Aorta (tissue), 5 donors: ENCODE data around the gene CDC42EP5. TPM values are rescaled to one million over a fixed set of nuclear protein-coding genes. Genes with fewer than 3 reads are reported as not detected.
"Not testable (repeated sequence)": the region's sequence is repeated elsewhere in the genome, so short reads cannot be mapped to it uniquely, and the experiment has no call there.

ENCODE experiments used
- ATAC-seq: fragments of 200-7000 bp; cut with Tn5 transposase; one replicate; pipeline ENCODE4 v1.9.1; 2022; ENCODE audit warnings: moderate library complexity; ENCODE audit not compliant: low FRiP score
- DNase-seq, 2 donors: peaks; one replicate each; pipeline ENCODE4 v3.0.0-alpha.2; 2020
- H3K27ac ChIP-seq, 2 donors: one replicate each; pipeline ENCODE4 v1.5.1; 2013; ENCODE audit warnings: low read length in 2 of 2, mild to moderate bottlenecking in 2 of 2, moderate library complexity in 2 of 2, control low read depth in 1 of 2, inconsistent platforms in 1 of 2, low read depth in 1 of 2
- H3K27me3 ChIP-seq, 2 donors: one replicate each; pipeline ENCODE4 v1.6.1; 2013; ENCODE audit warnings: control low read depth in 1 of 2, low read length in 1 of 2, mild to moderate bottlenecking in 1 of 2, moderate library complexity in 1 of 2; ENCODE audit not compliant: insufficient read depth in 2 of 2, control insufficient read depth in 1 of 2
- H3K36me3 ChIP-seq, 2 donors: one replicate each; pipeline ENCODE4 v1.6.1; 2013; ENCODE audit warnings: control low read depth in 1 of 2, low read length in 1 of 2, mild to moderate bottlenecking in 1 of 2; ENCODE audit not compliant: insufficient read depth in 2 of 2, control insufficient read depth in 1 of 2
- H3K4me1 ChIP-seq, 2 donors: one replicate each; pipeline ENCODE4 v1.6.1; 2013; ENCODE audit warnings: low read length in 2 of 2, control low read depth in 1 of 2, mild to moderate bottlenecking in 1 of 2, moderate library complexity in 1 of 2; ENCODE audit not compliant: insufficient read depth in 2 of 2, control insufficient read depth in 1 of 2
- H3K4me3 ChIP-seq, 2 donors: one replicate each; pipeline ENCODE4 v1.5.1; 2013; ENCODE audit warnings: low read length in 2 of 2, control low read depth in 1 of 2, mild to moderate bottlenecking in 1 of 2
- H3K9me3 ChIP-seq: one replicate; pipeline ENCODE4 v1.6.1; 2013; ENCODE audit warnings: mild to moderate bottlenecking, low read length; ENCODE audit not compliant: control insufficient read depth
- WGBS, 2 donors: extraction: QIAGEN DNeasy Blood & Tissue Kit; methylation state at CpG; one replicate each; pipeline ENCODE4 v1.1.7; 2013; 5-methylcytosine and 5-hydroxymethylcytosine counted together
- intact Hi-C, 2 donors: fragments of 100-400 bp; cut with DNase I; formaldehyde crosslinking; loops; one replicate each; pipeline versions ENCODE4 v1.14.2 to v1.15.0; 2022
- polyA plus RNA-seq, 2 donors: library from polyadenylated mRNA; stranded (reverse); fragments of 200-250 nt; gene quantifications; one replicate each; pipeline ENCODE4 v1.2.3, GENCODE V29; 2013
- total RNA-seq, 2 donors: library from RNA; stranded (reverse); fragmentation: NEBNext Ultra II Directional; extraction: Animal tissue kit (Norgen Biotek cat#: 25700); gene quantifications; one replicate each; pipeline ENCODE4 v1.2.1, GENCODE V29; 2021
- donor health status: healthy with polysubstance abuse.
- donor health status: Bipolar disorder and iron deficiency.
- donor health status: DM: no; HTN: no; CAD: no.
- donor health status: DM: no; HTN: no; CAD: no.
- donor health status: DM: yes; HTN: yes; CAD: no.

Gene CDC42EP5
- total and polyA plus RNA-seq, 4 donors: 40.4 to 55.2 (median 48.9) TPM

DNA sequence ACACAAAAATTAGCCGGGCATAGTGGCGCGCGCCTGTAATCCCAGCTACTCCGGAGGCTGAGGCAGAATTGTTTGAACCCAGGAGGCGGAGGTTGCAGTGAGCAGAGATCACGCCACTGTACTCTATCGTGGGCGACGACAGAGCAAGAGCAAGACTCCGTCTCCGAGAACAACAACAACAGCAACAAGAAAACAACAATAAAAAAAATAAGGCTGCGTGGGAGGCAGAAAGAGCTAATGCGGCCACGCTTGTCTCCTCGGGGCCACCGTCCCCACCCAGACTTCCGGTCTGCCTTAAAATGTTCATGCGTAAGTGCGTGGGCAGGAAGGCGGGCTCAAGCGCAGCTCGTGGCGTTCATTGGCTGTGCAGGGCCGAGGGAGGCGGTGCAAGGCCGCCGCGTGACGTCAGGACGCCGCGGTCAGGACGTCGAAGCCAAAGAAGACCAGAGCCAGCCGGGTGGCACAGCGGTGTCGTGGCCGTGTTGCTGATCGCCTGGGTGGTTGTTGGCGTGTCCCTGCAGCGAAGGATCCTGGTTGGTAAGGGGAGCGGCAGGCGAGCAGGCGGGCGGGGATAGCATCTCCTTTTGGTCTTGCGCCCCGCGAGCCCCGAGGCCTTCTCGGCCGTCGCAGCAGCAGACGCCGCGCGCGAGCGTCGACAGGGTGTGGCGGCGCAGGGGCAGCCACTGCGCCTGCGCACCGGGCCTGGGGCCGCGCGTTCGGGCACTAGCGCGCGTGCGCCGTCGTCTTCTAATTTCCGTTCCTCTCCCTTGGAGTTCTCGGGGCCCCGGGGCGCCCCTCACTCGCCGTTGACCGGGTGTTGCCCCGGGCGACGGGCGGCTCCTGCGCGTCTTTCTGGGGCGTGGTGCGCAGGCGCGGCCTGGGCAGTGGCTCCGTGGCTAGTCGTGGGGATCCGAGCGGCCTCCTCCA lies 24.1 kb downstream of the CDC42EP5 start, which contains the start of gene LENG8:
TSS of gene LENG8 (plus strand) at position 426 of the 927 bp plus-strand sequence. CDS start 2,146 bp downstream, outside the sequence.
- peak within 1 kb of the TSS; percentile 25 to 95 for H3K27ac ChIP-seq
- peaks cover 3 to 12% of the 10 kb centered on the region in 2 donors for H3K36me3 ChIP-seq
- no peaks in the 10 kb centered on the region for H3K27me3 ChIP-seq
- peak; percentile 99 for DNase-seq
- peak within 1 kb of the TSS; percentile 70 to 92 for H3K4me3 ChIP-seq
- no peaks in the 10 kb centered on the region for H3K9me3 ChIP-seq
- intact Hi-C loops: loop anchor here in 1 of 2 donors (1.0 to 10.0 kb wide), 2 partner anchors 14 to 584 kb away; partner anchors contain the start of genes LENG9 and MYADM
- WGBS, 2 donors: 0% methylated on average over 79 to 96 of the region's 96 CpGs
- H3K4me1 ChIP-seq: no peaks in the 10 kb centered on the region
- ATAC-seq: peak; percentile 98

DNA sequence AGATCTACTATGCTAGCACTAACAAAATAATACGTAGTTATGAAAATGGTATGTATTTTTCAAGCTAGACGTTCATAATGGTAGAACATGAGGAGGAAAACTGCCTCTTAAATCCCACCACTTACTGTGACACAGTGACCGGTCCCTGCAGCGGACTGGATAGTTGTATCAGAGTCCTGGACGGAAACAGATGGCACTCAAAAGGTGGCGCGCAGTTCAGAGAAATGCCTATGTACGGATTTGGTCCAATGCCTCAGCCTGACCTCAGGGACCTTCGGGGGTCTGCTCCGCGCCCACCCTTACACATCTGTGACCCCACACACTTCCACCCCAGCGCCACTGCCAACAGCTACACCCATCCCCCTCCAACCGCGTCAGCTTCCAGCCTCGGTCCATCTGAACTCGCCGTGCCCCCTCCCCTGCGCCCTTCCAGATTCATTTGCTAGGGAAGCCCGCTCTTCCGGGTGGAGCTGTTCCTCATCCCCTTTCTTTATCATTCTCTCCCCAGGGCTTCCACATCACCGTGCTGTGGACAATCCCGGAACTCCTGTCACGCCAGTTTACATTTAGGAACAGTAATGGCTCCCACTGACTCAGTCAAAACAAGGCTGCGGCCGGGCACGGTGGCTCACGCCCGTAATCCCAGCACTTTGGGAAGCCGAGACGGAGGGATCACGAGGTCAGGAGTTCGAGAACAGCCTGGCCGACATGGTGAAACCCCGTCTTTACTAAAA lies 24.9 kb downstream of the CDC42EP5 start:
- DNase-seq: peak in 1 of 2 donors; percentile 81
- ATAC-seq: peak; percentile 58
- Histone ChIP-seq H3K27me3 (no peaks in the 10 kb centered on the region), H3K4me1 (no peaks in the 10 kb centered on the region), H3K27ac (peak overlapping the region in 1 of 2 donors; percentile 91), H3K4me3 (peak overlapping the region; percentile 53 to 92), H3K9me3 (no peaks in the 10 kb centered on the region), H3K36me3 (peaks cover 0 to 10% of the 10 kb centered on the region in 2 donors)
- WGBS, 2 donors: 0 to 1% methylated on average over 34 of the region's 34 CpGs
- intact Hi-C loops: loop anchor here in 1 of 2 donors (10.0 kb wide), 1 partner anchor 583 kb away; the partner anchor contains the start of gene MYADM

DNA sequence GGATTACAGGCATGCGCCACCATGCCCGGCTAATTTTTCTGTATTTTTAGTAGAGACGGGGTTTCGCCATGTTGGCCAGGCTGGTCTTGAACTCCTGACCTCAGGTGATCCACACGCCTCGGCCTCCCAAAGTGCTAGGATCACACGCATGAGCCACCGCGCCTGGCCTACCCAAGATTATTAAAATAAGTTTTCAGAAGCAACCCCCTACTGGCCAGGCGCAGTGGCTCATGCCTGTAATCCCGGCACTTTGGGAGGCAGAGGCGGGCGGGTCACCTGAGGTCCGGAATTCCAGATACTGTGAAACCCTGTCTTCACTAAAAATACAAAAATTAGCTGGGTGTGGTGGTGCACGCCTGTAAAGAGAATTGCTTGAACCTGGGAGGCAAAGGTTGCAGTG lies 26.7 kb downstream of the CDC42EP5 start:
- not testable (repeated sequence) for H3K36me3 ChIP-seq, H3K4me1 ChIP-seq, H3K4me3 ChIP-seq, H3K27ac ChIP-seq, ATAC-seq, H3K27me3 ChIP-seq, H3K9me3 ChIP-seq
- DNase-seq: peak in 1 of 2 donors; percentile 42
- 90 to 91% methylated on average over 15 of the region's 15 CpGs for WGBS, 2 donors
- intact Hi-C loops: loop anchor here in 1 of 2 donors (10.0 kb wide), 1 partner anchor 582 kb away; the partner anchor contains the start of gene MYADM

DNA sequence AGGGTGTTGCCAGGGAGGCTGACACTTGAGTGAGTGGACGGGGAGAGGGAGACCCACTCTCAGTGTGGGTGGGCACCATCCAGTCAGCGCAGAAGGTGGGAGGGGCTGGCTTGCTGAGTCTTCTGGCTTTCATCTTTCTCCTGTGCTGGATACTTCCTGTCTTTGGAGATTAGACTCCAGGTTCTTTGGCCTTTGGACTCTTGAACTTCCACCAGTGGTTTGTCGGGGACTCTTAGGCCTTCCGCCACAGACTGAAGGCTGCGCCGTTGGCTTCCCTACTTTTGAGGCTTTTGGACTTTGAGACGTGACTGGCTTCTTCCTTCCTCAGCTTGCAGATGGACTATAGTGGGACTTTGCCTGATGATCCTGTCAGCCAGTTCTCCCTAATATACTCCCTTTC lies 28.4 kb downstream of the CDC42EP5 start:
- DNase-seq (peak in 1 of 2 donors; percentile 18), ATAC-seq (no peak)
- WGBS, 2 donors: 90 to 93% methylated on average over 7 of the region's 7 CpGs
- intact Hi-C loops: loop anchor here in 1 of 2 donors (10.0 kb wide), 1 partner anchor 580 kb away; the partner anchor contains the start of gene MYADM
- Histone ChIP-seq H3K4me1 (no peaks in the 10 kb centered on the region), H3K27ac (no peak overlapping the region), H3K4me3 (no peak overlapping the region), H3K9me3 (no peaks in the 10 kb centered on the region), H3K36me3 (no peaks in the 10 kb centered on the region), H3K27me3 (no peaks in the 10 kb centered on the region)

DNA sequence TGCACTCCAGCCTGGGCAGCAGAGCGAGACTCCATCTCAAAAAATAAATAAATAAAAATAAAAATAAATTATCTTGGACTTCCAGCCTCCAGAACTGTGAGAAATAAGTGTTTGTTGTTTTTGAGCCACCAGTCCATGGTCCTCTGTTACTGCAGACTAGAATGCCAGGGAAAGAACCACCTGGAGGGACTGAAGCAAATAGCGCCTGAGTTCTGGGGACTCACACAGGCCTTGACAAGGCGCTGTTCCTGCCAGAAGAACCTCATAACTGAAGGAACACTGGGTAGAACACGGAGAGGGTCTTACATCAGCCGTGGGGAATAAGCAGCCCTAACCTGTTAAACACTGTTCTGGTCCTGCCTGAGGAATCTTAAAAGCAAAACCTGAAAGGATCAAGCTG lies 32.5 kb downstream of the CDC42EP5 start:
- Histone ChIP-seq H3K27ac (no peak overlapping the region), H3K4me1 (no peaks in the 10 kb centered on the region), H3K4me3 (no peak overlapping the region), H3K27me3 (no peaks in the 10 kb centered on the region), H3K36me3 (no peaks in the 10 kb centered on the region), H3K9me3 (no peaks in the 10 kb centered on the region)
- intact Hi-C loops: loop anchor here in 1 of 2 donors (10.0 kb wide), 1 partner anchor 576 kb away; the partner anchor contains the start of gene MYADM
- ATAC-seq (no peak), DNase-seq (no peak)
- WGBS, 2 donors: 90 to 93% methylated on average over 5 of the region's 5 CpGs

DNA sequence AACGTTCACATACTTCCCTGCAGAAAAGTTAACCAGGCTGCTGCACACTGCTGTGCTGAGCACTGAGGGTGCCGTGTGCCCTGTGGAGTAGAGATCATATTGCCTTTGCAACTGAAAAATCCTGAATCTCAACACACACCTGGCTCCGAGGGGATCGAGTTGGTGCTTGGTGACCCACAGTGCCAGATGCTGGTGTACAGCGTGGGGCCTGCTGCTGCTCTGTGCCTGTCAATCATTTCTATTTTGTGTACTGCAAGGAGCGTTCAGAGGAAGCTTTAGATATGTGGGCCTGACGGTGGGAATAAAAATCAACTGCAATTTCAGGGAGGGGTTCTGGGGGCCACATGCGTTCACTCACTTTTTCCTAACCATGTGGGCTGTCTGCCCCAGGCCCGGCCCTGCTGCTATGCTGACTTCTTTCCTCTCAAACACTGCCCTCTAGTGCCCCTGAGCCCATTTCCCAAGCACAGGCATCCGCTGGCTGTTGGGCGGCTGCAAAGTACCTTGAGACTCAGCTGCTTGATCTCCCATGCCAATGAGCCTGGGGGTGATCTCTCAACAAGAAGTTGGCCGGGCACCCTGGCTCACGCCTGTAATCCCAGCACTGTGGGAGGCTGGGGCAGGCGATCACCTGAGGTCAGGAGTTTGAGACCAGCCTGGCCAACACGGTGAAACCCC lies 33.8 kb downstream of the CDC42EP5 start:
- intact Hi-C loops: loop anchor here in 1 of 2 donors (5.0 kb wide), 1 partner anchor 38 kb away; no protein-coding TSS in a partner anchor
- no peak overlapping the region for H3K4me3 ChIP-seq
- H3K27me3 ChIP-seq: no peaks in the 10 kb centered on the region
- no peaks in the 10 kb centered on the region for H3K36me3 ChIP-seq
- H3K4me1 ChIP-seq: no peaks in the 10 kb centered on the region
- ATAC-seq: no peak
- DNase-seq: peak in 1 of 2 donors; percentile 51
- no peaks in the 10 kb centered on the region for H3K9me3 ChIP-seq
- no peak overlapping the region for H3K27ac ChIP-seq
- 45 to 57% methylated on average over 15 of the region's 15 CpGs for WGBS, 2 donors

DNA sequence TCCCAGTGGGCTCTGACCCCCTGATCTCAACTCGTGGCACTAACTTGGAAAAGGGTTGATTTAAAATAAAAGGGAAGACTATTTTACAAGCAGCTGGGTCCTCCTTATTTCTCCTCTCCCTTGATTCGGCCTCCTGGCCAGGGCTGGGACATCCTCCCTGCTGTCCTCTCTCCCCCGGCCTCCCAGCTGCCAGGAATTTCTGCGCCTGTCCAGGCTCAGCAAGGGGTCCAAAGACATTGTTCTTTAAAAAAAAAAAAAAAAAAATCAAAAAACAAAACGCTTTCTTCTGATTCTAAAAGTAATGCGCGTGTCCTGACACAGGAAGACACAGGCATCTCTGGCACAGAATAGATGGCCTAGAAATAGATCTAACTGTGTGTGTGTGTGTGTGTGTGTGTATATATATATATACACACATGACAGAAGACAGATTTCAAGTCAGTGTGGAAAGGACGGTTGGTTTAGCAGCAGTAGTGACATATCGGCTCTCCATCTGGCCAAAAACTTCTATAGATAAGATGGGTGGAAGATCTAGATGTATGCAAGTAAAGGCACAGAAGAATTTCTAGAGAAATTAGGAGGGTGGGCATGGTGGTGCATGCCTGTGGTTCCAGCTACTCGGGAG lies 36.4 kb downstream of the CDC42EP5 start:
- no peaks in the 10 kb centered on the region for H3K4me1 ChIP-seq
- H3K4me3 ChIP-seq: no peak overlapping the region
- ATAC-seq (no peak), DNase-seq (no peak)
- no peaks in the 10 kb centered on the region for H3K36me3 ChIP-seq
- no peaks in the 10 kb centered on the region for H3K27me3 ChIP-seq
- no peak overlapping the region for H3K27ac ChIP-seq
- WGBS, 2 donors: 86 to 89% methylated on average over 10 of the region's 10 CpGs
- no peaks in the 10 kb centered on the region for H3K9me3 ChIP-seq
- intact Hi-C loops: loop anchor here in 1 of 2 donors (5.0 kb wide), 1 partner anchor 41 kb away; no protein-coding TSS in a partner anchor
